Activated naive CD4-positive, alpha-beta T cell treated with anti-CD3 and anti-CD28 coated beads, Interleukin-2, amount 10 ng/mL, durations not matched to agents 7 days and 5 days (primary cell): ENCODE results near the gene SERPINB7.
A peak's percentile ranks its signal among the peaks of the same experiment; 100 is the strongest.

ENCODE experiments used
- CTCF ChIA-PET: fragments of 350-600 bp; sonication (Branson Sonifier 250); formaldehyde crosslinking; loops from one replicate; lab custom pipeline; 2021; ENCODE audit warnings: antibody characterized with exemption; lab: Charles Lee
- DNase-seq: peaks from one replicate; pipeline ENCODE4 v3.0.0-alpha.2; 2020
- H3K27ac Mint-ChIP-seq: one replicate; pipeline ENCODE4 v1.8.0; 2021; ENCODE audit warnings: mild to moderate bottlenecking, moderate library complexity, mixed read lengths
- H3K27me3 Mint-ChIP-seq: one replicate; pipeline ENCODE4 v1.8.0; 2021; ENCODE audit warnings: mild to moderate bottlenecking, mixed read lengths
- H3K36me3 Mint-ChIP-seq: one replicate; pipeline ENCODE4 v1.8.0; 2021; ENCODE audit warnings: mixed read lengths
- H3K4me1 Mint-ChIP-seq: one replicate; pipeline ENCODE4 v1.8.0; 2021; ENCODE audit warnings: mixed read lengths
- H3K4me3 Mint-ChIP-seq: one replicate; pipeline ENCODE4 v1.8.0; 2021; ENCODE audit warnings: mild to moderate bottlenecking, moderate library complexity, mixed read lengths
- H3K9me3 Mint-ChIP-seq: one replicate; pipeline ENCODE4 v1.8.0; 2021; ENCODE audit warnings: mixed read lengths

Gene SERPINB7

GRCh38 chr18:63763831-63764600, 11.2 kb upstream of the SERPINB7 start:
- Mint-ChIP-seq H3K4me3 (no peak overlapping the region), H3K27ac (no peak overlapping the region), H3K27me3 (no peaks in the 10 kb centered on the region), H3K36me3 (no peaks in the 10 kb centered on the region), H3K9me3 (peaks cover 10% of the 10 kb centered on the region), H3K4me1 (no peaks in the 10 kb centered on the region)
- no peak for DNase-seq
- CTCF ChIA-PET = no interaction called here

- H3K9me3 Mint-ChIP-seq = no peaks in the 10 kb centered on the region
- no peaks in the 10 kb centered on the region for H3K27me3 Mint-ChIP-seq
- H3K4me1 Mint-ChIP-seq = no peaks in the 10 kb centered on the region
- CTCF ChIA-PET = no interaction called here
- no peak for DNase-seq
- H3K4me3 Mint-ChIP-seq = no peak overlapping the region
- no peaks in the 10 kb centered on the region for H3K36me3 Mint-ChIP-seq
- H3K27ac Mint-ChIP-seq = no peak overlapping the region
Observed at GRCh38 chr18:63765837-63766236, 9.4 kb upstream of the SERPINB7 start.

- Mint-ChIP-seq H3K9me3 (no peaks in the 10 kb centered on the region), H3K27ac (no peak overlapping the region), H3K36me3 (no peaks in the 10 kb centered on the region), H3K4me1 (no peaks in the 10 kb centered on the region), H3K27me3 (no peaks in the 10 kb centered on the region), H3K4me3 (no peak overlapping the region)
- no peak for DNase-seq
- CTCF ChIA-PET = no interaction called here
Observed at GRCh38 chr18:63773551-63773950, 1.7 kb upstream of the SERPINB7 start.

- Mint-ChIP-seq H3K9me3 (no peaks in the 10 kb centered on the region), H3K27me3 (no peaks in the 10 kb centered on the region), H3K4me3 (no peak overlapping the region), H3K27ac (no peak overlapping the region), H3K4me1 (no peaks in the 10 kb centered on the region), H3K36me3 (no peaks in the 10 kb centered on the region)
- CTCF ChIA-PET = no interaction called here
- no peak for DNase-seq
Observed at GRCh38 chr18:63774511-63774910, 707 bp upstream of the SERPINB7 start.

- CTCF ChIA-PET = no interaction called here
- Mint-ChIP-seq H3K36me3 (no peaks in the 10 kb centered on the region), H3K9me3 (no peaks in the 10 kb centered on the region), H3K4me1 (no peaks in the 10 kb centered on the region), H3K4me3 (no peak overlapping the region), H3K27me3 (no peaks in the 10 kb centered on the region), H3K27ac (no peak overlapping the region)
- no peak for DNase-seq
Observed at GRCh38 chr18:63779386-63779785, 4.2 kb downstream of the SERPINB7 start.

GRCh38 chr18:63783394-63783793, 8.2 kb downstream of the SERPINB7 start:
- Mint-ChIP-seq H3K27ac (no peak overlapping the region), H3K27me3 (no peaks in the 10 kb centered on the region), H3K4me3 (no peak overlapping the region), H3K9me3 (no peaks in the 10 kb centered on the region), H3K36me3 (no peaks in the 10 kb centered on the region), H3K4me1 (no peaks in the 10 kb centered on the region)
- CTCF ChIA-PET = interaction anchor here (0.7 kb wide), 1 partner anchor 303 kb away, joined by 3 read pairs; no protein-coding TSS in a partner anchor
- no peak for DNase-seq

- Mint-ChIP-seq H3K27ac (no peak overlapping the region), H3K4me1 (peaks cover 4% of the 10 kb centered on the region), H3K36me3 (no peaks in the 10 kb centered on the region), H3K4me3 (no peak overlapping the region), H3K9me3 (no peaks in the 10 kb centered on the region), H3K27me3 (no peaks in the 10 kb centered on the region)
- no peak for DNase-seq
- CTCF ChIA-PET = interaction anchor here (0.6 kb wide), 1 partner anchor 265 kb away, joined by 3 read pairs; no protein-coding TSS in a partner anchor
Observed at GRCh38 chr18:63784787-63785452, 9.7 kb downstream of the SERPINB7 start.

- Mint-ChIP-seq H3K4me1 (peaks cover 4% of the 10 kb centered on the region), H3K4me3 (no peak overlapping the region), H3K27me3 (no peaks in the 10 kb centered on the region), H3K36me3 (no peaks in the 10 kb centered on the region), H3K9me3 (no peaks in the 10 kb centered on the region), H3K27ac (no peak overlapping the region)
- DNase-seq = no peak
- CTCF ChIA-PET = no interaction called here
Observed at GRCh38 chr18:63787673-63788072, 12.5 kb downstream of the SERPINB7 start.

GRCh38 chr18:63788447-63789096, 13.4 kb downstream of the SERPINB7 start:
- CTCF ChIA-PET = interaction anchor here (1.5 kb wide), 1 partner anchor 30 kb away, joined by 4 read pairs; no protein-coding TSS in a partner anchor
- Mint-ChIP-seq H3K9me3 (no peaks in the 10 kb centered on the region), H3K4me3 (no peak overlapping the region), H3K36me3 (no peaks in the 10 kb centered on the region), H3K27me3 (no peaks in the 10 kb centered on the region), H3K4me1 (peaks cover 4% of the 10 kb centered on the region), H3K27ac (no peak overlapping the region)
- peak; percentile 38 for DNase-seq

GRCh38 chr18:63789327-63789726, 14.1 kb downstream of the SERPINB7 start:
- no peaks in the 10 kb centered on the region for H3K9me3 Mint-ChIP-seq
- H3K27ac Mint-ChIP-seq = no peak overlapping the region
- H3K36me3 Mint-ChIP-seq = no peaks in the 10 kb centered on the region
- no peaks in the 10 kb centered on the region for H3K27me3 Mint-ChIP-seq
- H3K4me3 Mint-ChIP-seq = no peak overlapping the region
- H3K4me1 Mint-ChIP-seq = peaks cover 4% of the 10 kb centered on the region
- no peak for DNase-seq
- CTCF ChIA-PET = interaction anchor here (1.5 kb wide), 1 partner anchor 30 kb away, joined by 4 read pairs; no protein-coding TSS in a partner anchor

GRCh38 chr18:63795606-63796005, 20.4 kb downstream of the SERPINB7 start:
- Mint-ChIP-seq H3K9me3 (no peaks in the 10 kb centered on the region), H3K27me3 (no peaks in the 10 kb centered on the region), H3K27ac (no peak overlapping the region), H3K36me3 (no peaks in the 10 kb centered on the region), H3K4me3 (no peak overlapping the region), H3K4me1 (no peaks in the 10 kb centered on the region)
- CTCF ChIA-PET = no interaction called here
- DNase-seq = no peak

- no peak for DNase-seq
- CTCF ChIA-PET = no interaction called here
- Mint-ChIP-seq H3K4me1 (no peaks in the 10 kb centered on the region), H3K9me3 (no peaks in the 10 kb centered on the region), H3K36me3 (no peaks in the 10 kb centered on the region), H3K27me3 (no peaks in the 10 kb centered on the region), H3K4me3 (no peak overlapping the region), H3K27ac (no peak overlapping the region)
Observed at GRCh38 chr18:63799189-63799588, 24.0 kb downstream of the SERPINB7 start.

GRCh38 chr18:63801343-63801742, 26.1 kb downstream of the SERPINB7 start:
- Mint-ChIP-seq H3K4me3 (no peak overlapping the region), H3K9me3 (no peaks in the 10 kb centered on the region), H3K4me1 (no peaks in the 10 kb centered on the region), H3K27me3 (no peaks in the 10 kb centered on the region), H3K36me3 (no peaks in the 10 kb centered on the region), H3K27ac (no peak overlapping the region)
- DNase-seq = no peak
- CTCF ChIA-PET = no interaction called here

GRCh38 chr18:63808125-63808524, 32.9 kb downstream of the SERPINB7 start:
- Mint-ChIP-seq H3K4me1 (no peaks in the 10 kb centered on the region), H3K9me3 (no peaks in the 10 kb centered on the region)

More at GRCh38 chr18:63808125-63808524, 32.9 kb downstream of the SERPINB7 start:
- Mint-ChIP-seq H3K4me3 (no peak overlapping the region), H3K27ac (no peak overlapping the region), H3K27me3 (peaks cover 7% of the 10 kb centered on the region), H3K36me3 (no peaks in the 10 kb centered on the region)
- DNase-seq = no peak
- CTCF ChIA-PET = no interaction called here
